ENCODE data around the gene BDKRB1. TPM values are rescaled to one million over a fixed set of nuclear protein-coding genes. Genes with fewer than 3 reads are reported as not detected.

Gene BDKRB1
- total and polyA plus RNA-seq, 2 donors (not counting 1 experiment from before 2014, with no cell fraction given): 5.4 to 22.5 TPM

DNA sequence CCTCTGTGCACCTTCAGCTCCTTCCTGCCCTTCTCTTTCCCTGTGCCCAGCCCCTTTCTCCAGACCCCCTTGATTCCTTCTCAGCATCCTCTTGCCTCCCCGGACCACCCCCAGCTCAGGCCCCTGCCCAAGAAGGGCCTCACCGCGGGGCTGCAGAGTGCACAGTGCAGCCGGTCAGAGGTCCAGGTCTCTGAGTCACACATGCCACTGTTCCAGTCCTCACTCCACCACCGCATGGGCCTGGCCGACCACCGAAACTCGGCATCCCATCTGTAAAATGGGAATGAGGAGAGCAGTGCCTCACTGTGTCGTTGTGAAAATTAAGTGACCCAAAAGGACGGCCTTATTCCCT is 13.3 kb downstream of the BDKRB1 start:
- no peak for TF ChIP-seq CTCF (conservative IDR thresholded peaks at IDR 0.05 in 1 of 2, IDR thresholded peaks at IDR 0.05 in 1 of 2; ENCODE audit: low read depth in 1 of 2, low read length in 2 of 2)
- Histone ChIP-seq H3K36me3 (ENCODE audit: control insufficient read depth, insufficient read depth, low read length) (peaks cover 2% of the 10 kb centered on the region), H3K4me3 (replicated peaks in 1 of 4; ENCODE audit: control extremely low read depth in 1 of 4, insufficient read depth in 1 of 4, low read depth in 3 of 4, low read length in 4 of 4) (no peak overlapping the region), H2AFZ (ENCODE audit: low read length) (no peak overlapping the region), H3K4me2 (ENCODE audit: extremely low read depth, insufficient read depth, low read length) (no peak overlapping the region), H3K9me3 (ENCODE audit: control insufficient read depth, insufficient read depth, low read depth, low read length) (peaks cover 1% of the 10 kb centered on the region), H3K79me2 (ENCODE audit: control insufficient read depth, insufficient read depth, low read length) (no peaks in the 10 kb centered on the region), H3K27me3 (ENCODE audit: control insufficient read depth, insufficient read depth, low read length) (no peaks in the 10 kb centered on the region), H3K27ac (ENCODE audit: insufficient read depth, low read length) (peak overlapping the region; percentile 81), H4K20me1 (ENCODE audit: control insufficient read depth, extremely low read depth, insufficient read depth, low read length) (no peaks in the 10 kb centered on the region), H3K9ac (ENCODE audit: insufficient read depth, low read length) (no peak overlapping the region), H3K4me1 (ENCODE audit: control insufficient read depth, extremely low read depth, insufficient read depth, low read length) (peaks cover 18% of the 10 kb centered on the region)
- DNase-seq (ENCODE audit: low read depth in 2 of 2): no peak

DNA sequence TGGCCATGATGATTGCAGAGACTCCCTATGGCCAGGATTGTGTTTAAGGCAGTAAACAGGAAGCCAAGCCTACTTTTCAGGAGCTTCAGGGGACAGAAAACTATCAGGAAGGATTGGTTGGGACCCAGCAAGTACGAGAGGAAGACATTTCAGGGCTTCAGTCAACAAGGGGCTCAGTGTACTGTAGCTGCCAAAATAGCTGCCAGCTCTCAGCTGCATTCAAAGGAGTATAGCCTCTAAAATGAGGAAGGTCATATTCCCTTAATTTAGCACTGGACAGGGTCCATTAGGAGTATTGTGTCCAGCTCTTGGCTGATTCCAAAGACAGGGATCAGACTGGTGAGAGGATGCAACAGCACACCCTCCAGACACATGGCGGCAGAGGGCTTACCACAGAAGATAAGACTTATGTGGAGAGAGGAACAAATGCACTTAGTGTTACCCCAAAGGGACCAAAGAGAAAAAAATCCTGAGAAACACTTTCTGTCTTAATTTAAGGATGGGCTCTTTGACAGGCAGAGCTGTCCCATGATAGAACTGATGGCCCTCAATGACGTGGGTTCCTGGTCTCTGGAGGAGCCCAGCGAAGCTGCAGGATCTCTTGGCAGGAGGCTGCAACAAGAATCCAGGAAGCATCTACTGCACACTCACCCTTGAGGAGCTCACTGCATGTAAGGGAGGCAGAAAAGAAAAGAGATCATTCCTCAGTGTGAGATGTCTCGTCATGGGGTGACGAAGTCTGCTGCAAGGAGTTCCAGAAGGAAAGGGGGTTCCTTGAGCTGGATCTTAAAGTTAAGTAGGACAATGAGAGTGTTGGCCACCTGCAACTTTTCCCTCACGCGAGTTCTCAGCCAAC is 14.8 kb downstream of the BDKRB1 start:
- no peak overlapping the region for H2AFZ ChIP-seq (ENCODE audit: low read length)
- peaks cover 2% of the 10 kb centered on the region for H3K36me3 ChIP-seq (ENCODE audit: control insufficient read depth, insufficient read depth, low read length)
- no peak overlapping the region for H3K27ac ChIP-seq (ENCODE audit: insufficient read depth, low read length)
- H3K4me3 ChIP-seq (replicated peaks in 1 of 4; ENCODE audit: control extremely low read depth in 1 of 4, insufficient read depth in 1 of 4, low read depth in 3 of 4, low read length in 4 of 4): no peak overlapping the region
- no peaks in the 10 kb centered on the region for H3K27me3 ChIP-seq (ENCODE audit: control insufficient read depth, insufficient read depth, low read length)
- no peaks in the 10 kb centered on the region for H3K79me2 ChIP-seq (ENCODE audit: control insufficient read depth, insufficient read depth, low read length)
- H3K4me1 ChIP-seq (ENCODE audit: control insufficient read depth, extremely low read depth, insufficient read depth, low read length): peaks cover 20% of the 10 kb centered on the region
- H4K20me1 ChIP-seq (ENCODE audit: control insufficient read depth, extremely low read depth, insufficient read depth, low read length): no peaks in the 10 kb centered on the region
- peak in 1 of 2 donors; percentile 65 for DNase-seq (ENCODE audit: low read depth in 2 of 2)
- H3K9ac ChIP-seq (ENCODE audit: insufficient read depth, low read length): no peak overlapping the region
- TF ChIP-seq CTCF (conservative IDR thresholded peaks at IDR 0.05 in 1 of 2, IDR thresholded peaks at IDR 0.05 in 1 of 2; ENCODE audit: low read depth in 1 of 2, low read length in 2 of 2) (no peak), EZH2 (IDR thresholded peaks at IDR 0.05; ENCODE audit: low read length, missing control alignments) (no peak)
- no peak overlapping the region for H3K4me2 ChIP-seq (ENCODE audit: extremely low read depth, insufficient read depth, low read length)
- peaks cover 1% of the 10 kb centered on the region for H3K9me3 ChIP-seq (ENCODE audit: control insufficient read depth, insufficient read depth, low read depth, low read length)

- no peak overlapping the region for H3K27ac ChIP-seq (ENCODE audit: insufficient read depth, low read length)
- no peak overlapping the region for H3K4me2 ChIP-seq (ENCODE audit: extremely low read depth, insufficient read depth, low read length)
- no peak overlapping the region for H3K9ac ChIP-seq (ENCODE audit: insufficient read depth, low read length)
- TF ChIP-seq CTCF (conservative IDR thresholded peaks at IDR 0.05 in 1 of 2, IDR thresholded peaks at IDR 0.05 in 1 of 2; ENCODE audit: low read depth in 1 of 2, low read length in 2 of 2) (no peak), EZH2 (IDR thresholded peaks at IDR 0.05; ENCODE audit: low read length, missing control alignments) (no peak)
- no peak for DNase-seq (ENCODE audit: low read depth in 2 of 2)
- peaks cover 20% of the 10 kb centered on the region for H3K4me1 ChIP-seq (ENCODE audit: control insufficient read depth, extremely low read depth, insufficient read depth, low read length)
- no peaks in the 10 kb centered on the region for H3K36me3 ChIP-seq (ENCODE audit: control insufficient read depth, insufficient read depth, low read length)
- no peaks in the 10 kb centered on the region for H3K79me2 ChIP-seq (ENCODE audit: control insufficient read depth, insufficient read depth, low read length)
- H3K27me3 ChIP-seq (ENCODE audit: control insufficient read depth, insufficient read depth, low read length): no peaks in the 10 kb centered on the region
- H3K9me3 ChIP-seq (ENCODE audit: control insufficient read depth, insufficient read depth, low read depth, low read length): peaks cover 1% of the 10 kb centered on the region
- no peaks in the 10 kb centered on the region for H4K20me1 ChIP-seq (ENCODE audit: control insufficient read depth, extremely low read depth, insufficient read depth, low read length)
- no peak overlapping the region for H2AFZ ChIP-seq (ENCODE audit: low read length)
- no peak overlapping the region for H3K4me3 ChIP-seq (replicated peaks in 1 of 4; ENCODE audit: control extremely low read depth in 1 of 4, insufficient read depth in 1 of 4, low read depth in 3 of 4, low read length in 4 of 4)
Observed at GRCh38 chr14:96271421-96271762, 15.4 kb downstream of the BDKRB1 start.

Measured in fibroblast of lung (primary cell).